SK-N-SH (cell line): Measurements from ENCODE around the gene FTCD.

ENCODE experiments used
- CHD2 ChIP-seq: fragments of 150-350 bp; IDR thresholded peaks from 2 replicates; pipeline ENCODE4 v1.6.1; 2018; ENCODE audit warnings: low read length; ENCODE audit not compliant: partially characterized antibody
- CTCF ChIP-seq: fragments of 200-600 bp; sonication (generic); IDR thresholded peaks from 2 replicates; pipeline ENCODE4 v1.6.1; 2017; ENCODE audit warnings: antibody characterized with exemption, mild to moderate bottlenecking, moderate library complexity
- EP300 ChIP-seq, 2 experiments: IDR thresholded peaks; 2 replicates each; pipeline versions ENCODE4 v1.4.0 to v1.6.1; 2012; ENCODE audit warnings: borderline replicate concordance in 1 of 2, low read depth in 1 of 2, low read length in 1 of 2
- GABPA ChIP-seq: IDR thresholded peaks from 2 replicates; pipeline ENCODE4 v1.4.0; 2012; ENCODE audit warnings: low read depth, mild to moderate bottlenecking
- MAX ChIP-seq: IDR thresholded peaks from 2 replicates; pipeline ENCODE4 v1.4.0; 2012; ENCODE audit warnings: low read depth
- MEF2A ChIP-seq: IDR thresholded peaks from 2 replicates; pipeline ENCODE4 v1.4.0; 2012; ENCODE audit warnings: low read depth, borderline replicate concordance
- MXI1 ChIP-seq: IDR thresholded peaks from 2 replicates; pipeline ENCODE4 v1.6.1; 2012; ENCODE audit warnings: mild to moderate bottlenecking, low read depth, low read length, improper control_type of control experiment
- RCOR1 ChIP-seq: fragments of 150-350 bp; IDR thresholded peaks from 2 replicates; pipeline ENCODE4 v1.6.1; 2017; ENCODE audit warnings: antibody characterized with exemption, low read length
- SMC3 ChIP-seq: IDR thresholded peaks from 2 replicates; pipeline ENCODE4 v1.6.1; 2012; ENCODE audit warnings: low read depth, low read length, improper control_type of control experiment
- TAF1 ChIP-seq: IDR thresholded peaks from 2 replicates; pipeline ENCODE4 v1.6.1; 2012; ENCODE audit warnings: low read depth, mild to moderate bottlenecking, low read length, moderate library complexity, borderline replicate concordance
- TF ChIP-seq, protein P1 (sequence below): IDR thresholded peaks from 2 replicates; pipeline ENCODE4 v1.6.1; 2012; ENCODE audit warnings: mild to moderate bottlenecking, low read depth, low read length, moderate library complexity
- TF ChIP-seq, protein P2 (sequence below): IDR thresholded peaks from 2 replicates; pipeline ENCODE4 v1.4.0; 2012; ENCODE audit warnings: low read depth, borderline replicate concordance

- TF ChIP-seq CTCF, result no peak
- no peak for TF ChIP-seq GABPA
- TF ChIP-seq RCOR1, result no peak
- no peak for TF ChIP-seq EP300 (IDR thresholded peaks at IDR 0.05; ENCODE audit: borderline replicate concordance in 1 of 2, low read depth in 1 of 2, low read length in 1 of 2)
- no peak for TF ChIP-seq CHD2
- TF ChIP-seq MAX, result no peak
- TF ChIP-seq TAF1, result no peak
- TF ChIP-seq, protein P1, sequence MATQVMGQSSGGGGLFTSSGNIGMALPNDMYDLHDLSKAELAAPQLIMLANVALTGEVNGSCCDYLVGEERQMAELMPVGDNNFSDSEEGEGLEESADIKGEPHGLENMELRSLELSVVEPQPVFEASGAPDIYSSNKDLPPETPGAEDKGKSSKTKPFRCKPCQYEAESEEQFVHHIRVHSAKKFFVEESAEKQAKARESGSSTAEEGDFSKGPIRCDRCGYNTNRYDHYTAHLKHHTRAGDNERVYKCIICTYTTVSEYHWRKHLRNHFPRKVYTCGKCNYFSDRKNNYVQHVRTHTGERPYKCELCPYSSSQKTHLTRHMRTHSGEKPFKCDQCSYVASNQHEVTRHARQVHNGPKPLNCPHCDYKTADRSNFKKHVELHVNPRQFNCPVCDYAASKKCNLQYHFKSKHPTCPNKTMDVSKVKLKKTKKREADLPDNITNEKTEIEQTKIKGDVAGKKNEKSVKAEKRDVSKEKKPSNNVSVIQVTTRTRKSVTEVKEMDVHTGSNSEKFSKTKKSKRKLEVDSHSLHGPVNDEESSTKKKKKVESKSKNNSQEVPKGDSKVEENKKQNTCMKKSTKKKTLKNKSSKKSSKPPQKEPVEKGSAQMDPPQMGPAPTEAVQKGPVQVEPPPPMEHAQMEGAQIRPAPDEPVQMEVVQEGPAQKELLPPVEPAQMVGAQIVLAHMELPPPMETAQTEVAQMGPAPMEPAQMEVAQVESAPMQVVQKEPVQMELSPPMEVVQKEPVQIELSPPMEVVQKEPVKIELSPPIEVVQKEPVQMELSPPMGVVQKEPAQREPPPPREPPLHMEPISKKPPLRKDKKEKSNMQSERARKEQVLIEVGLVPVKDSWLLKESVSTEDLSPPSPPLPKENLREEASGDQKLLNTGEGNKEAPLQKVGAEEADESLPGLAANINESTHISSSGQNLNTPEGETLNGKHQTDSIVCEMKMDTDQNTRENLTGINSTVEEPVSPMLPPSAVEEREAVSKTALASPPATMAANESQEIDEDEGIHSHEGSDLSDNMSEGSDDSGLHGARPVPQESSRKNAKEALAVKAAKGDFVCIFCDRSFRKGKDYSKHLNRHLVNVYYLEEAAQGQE, result no peak
- TF ChIP-seq SMC3, result no peak
- TF ChIP-seq MXI1, result no peak
- no peak for TF ChIP-seq MEF2A
- TF ChIP-seq, protein P2, sequence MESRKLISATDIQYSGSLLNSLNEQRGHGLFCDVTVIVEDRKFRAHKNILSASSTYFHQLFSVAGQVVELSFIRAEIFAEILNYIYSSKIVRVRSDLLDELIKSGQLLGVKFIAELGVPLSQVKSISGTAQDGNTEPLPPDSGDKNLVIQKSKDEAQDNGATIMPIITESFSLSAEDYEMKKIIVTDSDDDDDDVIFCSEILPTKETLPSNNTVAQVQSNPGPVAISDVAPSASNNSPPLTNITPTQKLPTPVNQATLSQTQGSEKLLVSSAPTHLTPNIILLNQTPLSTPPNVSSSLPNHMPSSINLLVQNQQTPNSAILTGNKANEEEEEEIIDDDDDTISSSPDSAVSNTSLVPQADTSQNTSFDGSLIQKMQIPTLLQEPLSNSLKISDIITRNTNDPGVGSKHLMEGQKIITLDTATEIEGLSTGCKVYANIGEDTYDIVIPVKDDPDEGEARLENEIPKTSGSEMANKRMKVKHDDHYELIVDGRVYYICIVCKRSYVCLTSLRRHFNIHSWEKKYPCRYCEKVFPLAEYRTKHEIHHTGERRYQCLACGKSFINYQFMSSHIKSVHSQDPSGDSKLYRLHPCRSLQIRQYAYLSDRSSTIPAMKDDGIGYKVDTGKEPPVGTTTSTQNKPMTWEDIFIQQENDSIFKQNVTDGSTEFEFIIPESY, result no peak
Observed at GRCh38 chr21:46126309-46127238, 28.8 kb downstream of the FTCD start.
